HepG2 (cell line): Measurements from ENCODE around the gene ZCCHC7. TPM values are rescaled to one million over a fixed set of nuclear protein-coding genes. Genes with fewer than 3 reads are reported as not detected.

Experiments
- ATAC-seq: fragments of 200-7000 bp; cut with Tn5 transposase; 3 replicates; pipeline ENCODE4 v1.9.1; 2020; ENCODE audit warnings: mild to moderate bottlenecking, moderate library complexity
- BruUV-seq: library from RNA; stranded (reverse); fragments of 400-500 nt; replicated peaks from 2 replicates; lab custom pipeline; 2021; lab: Mats Ljungman, UMichigan
- CTCF ChIA-PET: fragments of 300-600 bp; formaldehyde crosslinking; extraction: SDS; loops from one replicate; lab custom pipeline; 2021; ENCODE audit warnings: low total read pairs, inconsistent platforms, low intra/inter-chr PET ratio; lab: Yijun Ruan, JAX
- POLR2A ChIA-PET: fragments of 350-600 bp; sonication (Branson Sonifier 250); formaldehyde crosslinking; loops from one replicate; lab custom pipeline; 2020; ENCODE audit warnings: antibody characterized with exemption, inconsistent platforms; lab: Yijun Ruan, JAX
- DNase-seq: peaks from one replicate; pipeline ENCODE4 v3.0.0-alpha.2; 2015; ENCODE audit warnings: low spot score
- FAIRE-seq: peaks from 3 replicates; lab custom pipeline; 2011; peaks lifted over from hg19 to GRCh38; lab: Jason Lieb, UNC
- H2AFZ ChIP-seq: one replicate; pipeline ENCODE4 v1.6.1; 2011; ENCODE audit warnings: low read length, inconsistent platforms
- H3K27ac ChIP-seq: fragments of 300-600 bp; 3 replicates; pipeline ENCODE4 v1.8.0; 2011; ENCODE audit warnings: mixed run types, mild to moderate bottlenecking, mixed read lengths, low read length, inconsistent platforms; ENCODE audit not compliant: insufficient read depth; ENCODE audit errors: extremely low read length
- H3K27me3 ChIP-seq, 2 experiments: fragments of 200-600 bp in 1 of 2; 2 replicates in 1 of 2; 3 replicates in 1 of 2; pipeline versions ENCODE4 v1.6.0 to v1.8.0; 2011; ENCODE audit warnings: low read length in 2 of 2, mild to moderate bottlenecking in 2 of 2, moderate library complexity in 2 of 2, inconsistent platforms in 1 of 2; ENCODE audit not compliant: insufficient read depth in 2 of 2, control insufficient read depth in 1 of 2
- H3K36me3 ChIP-seq, 2 experiments: fragments of 200-600 bp in 1 of 2; replicated peaks in 1 of 2; 2 replicates in 1 of 2; 3 replicates in 1 of 2; pipeline versions ENCODE4 v1.5.1 to v1.8.0; 2011; ENCODE audit warnings: low read length in 2 of 2, inconsistent platforms in 1 of 2; ENCODE audit not compliant: insufficient read depth in 2 of 2, control insufficient read depth in 1 of 2
- H3K4me1 ChIP-seq: 2 replicates; pipeline ENCODE4 v1.5.1; 2012; ENCODE audit warnings: low read length, inconsistent platforms; ENCODE audit not compliant: insufficient read depth
- H3K4me2 ChIP-seq: 2 replicates; pipeline ENCODE4 v1.6.0; 2011; ENCODE audit warnings: low read depth, low read length, inconsistent platforms
- H3K4me3 ChIP-seq, 3 experiments: fragments of 200-600 bp in 1 of 3; sonication (generic), shearing (Covaris generic) in 1 of 3; replicated peaks in 1 of 3; 2 replicates each; pipeline ENCODE4 v1.5.1; 2011 to 2016; ENCODE audit warnings: low read length in 3 of 3, inconsistent platforms in 2 of 3, low read depth in 2 of 3, mild to moderate bottlenecking in 2 of 3, control low read depth in 1 of 3, mixed read lengths in 1 of 3; ENCODE audit not compliant: insufficient read depth in 1 of 3
- H3K79me2 ChIP-seq: one replicate; pipeline ENCODE4 v1.6.1; 2011; ENCODE audit warnings: low read length, inconsistent platforms; ENCODE audit not compliant: insufficient read depth
- H3K9ac ChIP-seq: 2 replicates; pipeline ENCODE4 v1.6.0; 2011; ENCODE audit warnings: mild to moderate bottlenecking, low read depth, low read length, inconsistent platforms; ENCODE audit not compliant: insufficient read depth
- H3K9me3 ChIP-seq: 2 replicates; pipeline ENCODE4 v1.5.1; 2012; ENCODE audit warnings: mild to moderate bottlenecking, low read length
- H4K20me1 ChIP-seq: 2 replicates; pipeline ENCODE4 v1.6.0; 2011; ENCODE audit warnings: inconsistent platforms, mild to moderate bottlenecking, low read length, moderate library complexity; ENCODE audit not compliant: insufficient read depth
- CREM ChIP-seq, 2 experiments: sonication (generic) in 1 of 2; formaldehyde crosslinking in 1 of 2; IDR thresholded peaks; 2 replicates each; pipeline versions ENCODE4 v1.4.0 to v1.6.1; 2016 to 2020; ENCODE audit warnings: antibody characterized with exemption in 1 of 2, mild to moderate bottlenecking in 1 of 2, missing genetic modification reagents in 1 of 2
- ISL2 ChIP-seq: sonication (generic); formaldehyde crosslinking; IDR thresholded peaks from 2 replicates; pipeline ENCODE4 v1.5.0; 2020; ENCODE audit warnings: missing genetic modification reagents
- KLF16 ChIP-seq, 2 experiments: sonication (generic) in 1 of 2; formaldehyde crosslinking in 1 of 2; IDR thresholded peaks; 2 replicates each; pipeline versions ENCODE4 v1.6.1 to v1.8.0; 2016 to 2023; ENCODE audit warnings: missing genetic modification reagents in 2 of 2, missing compliant biosample characterization in 1 of 2
- MXD3 ChIP-seq: IDR thresholded peaks from 2 replicates; pipeline ENCODE4 v1.6.1; 2016; ENCODE audit warnings: mild to moderate bottlenecking, missing biosample characterization, missing genetic modification reagents
- PATZ1 ChIP-seq: sonication (generic); formaldehyde crosslinking; IDR thresholded peaks from 2 replicates; pipeline ENCODE4 v1.4.0; 2020; ENCODE audit warnings: missing genetic modification reagents
- SRSF1 ChIP-seq: fragments of 200-400 bp; formaldehyde crosslinking; optimal IDR thresholded peaks from 2 replicates; pipeline ENCODE3; 2017; ENCODE audit warnings: mild to moderate bottlenecking, low read depth, low read length, moderate library complexity
- TCF7 ChIP-seq: sonication (generic); IDR thresholded peaks from 2 replicates; pipeline ENCODE4 v1.6.1; 2016; ENCODE audit warnings: antibody characterized with exemption, low read depth
- ZNF260 ChIP-seq: sonication (generic); formaldehyde crosslinking; IDR thresholded peaks from 2 replicates; pipeline ENCODE4 v1.4.0; 2020; ENCODE audit warnings: missing genetic modification reagents, low read depth, mild to moderate bottlenecking, borderline replicate concordance
- ZNF468 ChIP-seq: sonication (generic); formaldehyde crosslinking; IDR thresholded peaks from 2 replicates; pipeline ENCODE4 v1.8.0; 2022; ENCODE audit warnings: mild to moderate bottlenecking, moderate library complexity, missing genetic modification reagents
- ZXDC ChIP-seq: sonication (generic); formaldehyde crosslinking; IDR thresholded peaks from 2 replicates; pipeline ENCODE4 v1.5.0; 2020; ENCODE audit warnings: mild to moderate bottlenecking, missing genetic modification reagents
- WGBS: methylation state at CpG from one replicate; pipeline ENCODE4 v1.1.6; 2017; ENCODE audit warnings: low lambda C conversion rate; 5-methylcytosine and 5-hydroxymethylcytosine counted together
- in situ Hi-C: cut with HindIII; loops from 2 replicates; pipeline ENCODE4 v1.10.0; 2017; ENCODE audit warnings: low pct_unique_long_range_greater_than_20kb; ENCODE audit not compliant: extremely low pct_ligation_motif_present
- intact Hi-C: fragments of 100-400 bp; cut with micrococcal nuclease; formaldehyde crosslinking; loops from one replicate; pipeline ENCODE4 v1.10.0; 2022; ENCODE audit not compliant: unreplicated experiment
- polyA plus RNA-seq, 8 experiments: library from polyadenylated mRNA; depleted of rRNA in 3 of 8; stranded (reverse) in 7 of 8; unstranded in 1 of 8; fragments of >200 nt; fragmentation: Illumina TruSeq in 4 of 8; extraction: Trizol in 4 of 8; gene quantifications; 2 replicates each; pipeline versions ENCODE4 v1.2.1 to v1.2.3, GENCODE V29; 2011 to 2016; ENCODE audit warnings: low read depth in 4 of 8, missing spikeins in 1 of 8, mixed read lengths in 1 of 8; ENCODE audit not compliant: insufficient read depth in 1 of 8
- total RNA-seq, 5 experiments: library from RNA; depleted of rRNA; stranded (reverse); fragments of >200 nt; fragmentation: Illumina TruSeq; extraction: Trizol; gene quantifications; 2 replicates each; pipeline ENCODE4 v1.2.3, GENCODE V29; 2016; ENCODE audit warnings: low read depth in 1 of 5

ZCCHC7 gene
- total and polyA plus RNA-seq, 2 of the 13 experiments (the other 11 are each of a cell fraction or from before 2014, with no cell fraction given) = 13.6 to 19.3 TPM

GRCh38 chr9:37287317-37287716 is 166.9 kb downstream of the ZCCHC7 start:
- CTCF ChIA-PET = no interaction called here
- no peaks in the 10 kb centered on the region for H4K20me1 ChIP-seq
- no peak for TF ChIP-seq CREM (IDR thresholded peaks at IDR 0.05)
- TF ChIP-seq CREM (CRISPR knock-in tag; IDR thresholded peaks at IDR 0.05) = no peak
- no peak for TF ChIP-seq TCF7
- no peak for TF ChIP-seq PATZ1 (CRISPR knock-in tag)
- no peak for TF ChIP-seq MXD3 (CRISPR knock-in tag)
- TF ChIP-seq SRSF1 = no peak
- TF ChIP-seq ZNF260 (CRISPR knock-in tag) = no peak
- no peak for TF ChIP-seq ZNF468 (CRISPR knock-in tag)
- no peak for TF ChIP-seq KLF16 (CRISPR knock-in tag; IDR thresholded peaks at IDR 0.05)
- TF ChIP-seq ISL2 (CRISPR knock-in tag) = no peak
- TF ChIP-seq ZXDC (CRISPR knock-in tag) = no peak
- TF ChIP-seq, all 625 proteins: peak for 0
- ATAC-seq (no peak), FAIRE-seq (no peak), DNase-seq (no peak)
- no TSS peak for BruUV-seq
- Histone ChIP-seq H3K27me3 (no peaks in the 10 kb centered on the region), H3K9me3 (no peaks in the 10 kb centered on the region), H3K79me2 (no peaks in the 10 kb centered on the region), H3K36me3 (no peaks in the 10 kb centered on the region), H3K27ac (no peak overlapping the region), H2AFZ (no peak overlapping the region), H3K4me3 (no peak overlapping the region), H3K4me2 (no peak overlapping the region), H3K9ac (no peak overlapping the region), H3K4me1 (no peaks in the 10 kb centered on the region)
- 82% methylated on average over 4 of the region's 4 CpGs for WGBS
- POLR2A ChIA-PET = no interaction called here
- intact Hi-C loops = no loop called here
- in situ Hi-C loops = no loop called here
